Lung (tissue), 12 donors: ENCODE data around the gene GAMT. TPM values are rescaled to one million over a fixed set of nuclear protein-coding genes. Genes with fewer than 3 reads are reported as not detected.
A peak's percentile ranks its signal among the peaks of the same experiment; 100 is the strongest.

Source experiments
- ATAC-seq: fragments of 200-7000 bp; cut with Tn5 transposase; one replicate; pipeline ENCODE4 v1.9.1; 2020; ENCODE audit warnings: moderate number of reproducible peaks; ENCODE audit not compliant: insufficient read depth, low FRiP score
- DNase-seq, 3 donors: peaks; one replicate each; pipeline ENCODE4 v3.0.0-alpha.2; 2013 to 2017
- H3K27ac ChIP-seq, 2 donors: one replicate each; pipeline ENCODE4 v1.5.1; 2013; ENCODE audit warnings: mild to moderate bottlenecking in 2 of 2, moderate library complexity in 2 of 2, control low read depth in 1 of 2, inconsistent platforms in 1 of 2, low read depth in 1 of 2, low read length in 1 of 2
- H3K27me3 ChIP-seq, 3 donors: one replicate each; pipeline ENCODE4 v1.5.1; 2013; ENCODE audit warnings: low read length in 2 of 3; ENCODE audit not compliant: control insufficient read depth in 3 of 3, insufficient read depth in 3 of 3
- H3K36me3 ChIP-seq, 4 donors: one replicate each; pipeline ENCODE4 v1.5.1; 2013; ENCODE audit warnings: low read length in 4 of 4, mild to moderate bottlenecking in 1 of 4, moderate library complexity in 1 of 4; ENCODE audit not compliant: control insufficient read depth in 4 of 4, insufficient read depth in 4 of 4
- H3K4me1 ChIP-seq, 5 donors: one replicate each; pipeline ENCODE4 v1.5.1; 2013; ENCODE audit warnings: low read length in 5 of 5, mild to moderate bottlenecking in 2 of 5, moderate library complexity in 1 of 5; ENCODE audit not compliant: control insufficient read depth in 5 of 5, insufficient read depth in 5 of 5
- H3K4me3 ChIP-seq: one replicate; pipeline ENCODE4 v1.5.1; 2013; ENCODE audit warnings: mild to moderate bottlenecking, control low read depth, moderate library complexity
- H3K9ac ChIP-seq, 2 donors: one replicate each; pipeline ENCODE4 v1.5.1; 2013; ENCODE audit warnings: low read length in 2 of 2, control low read depth in 1 of 2; ENCODE audit not compliant: insufficient read depth in 1 of 2
- H3K9me3 ChIP-seq, 4 donors: one replicate each; pipeline ENCODE4 v1.5.1; 2013; ENCODE audit warnings: low read length in 3 of 4, mild to moderate bottlenecking in 1 of 4, moderate library complexity in 1 of 4; ENCODE audit not compliant: control insufficient read depth in 4 of 4, insufficient read depth in 3 of 4
- CTCF ChIP-seq: IDR thresholded peaks from 2 replicates; pipeline ENCODE4 v1.5.1; 2012; ENCODE audit warnings: mild to moderate bottlenecking; ENCODE audit errors: control extremely low read depth, extremely low read depth
- WGBS, 2 donors: extraction: QIAGEN DNeasy Blood & Tissue Kit; methylation state at CpG; one replicate each; pipeline ENCODE4 v1.1.7; 2013; 5-methylcytosine and 5-hydroxymethylcytosine counted together
- polyA plus RNA-seq, 2 donors: library from polyadenylated mRNA; stranded (reverse); fragments of 200-250 nt; gene quantifications; one replicate each; pipeline ENCODE4 v1.2.1, GENCODE V29; 2013
- total RNA-seq, 2 donors: library from RNA; depleted of rRNA in 1 of 2; stranded (reverse); fragments of >200 nt in 1 of 2; gene quantifications; one replicate each; pipeline ENCODE4 v1.2.1, GENCODE V29; 2014 to 2021
- donor health status: control.
- donor health status: control.
- donor health status: Bipolar disorder and iron deficiency.
- donor health status: healthy.
- donor health status: DM: yes; HTN: yes; CAD: no.

GAMT gene
- total and polyA plus RNA-seq, 4 donors = 2.9 to 8.6 (median 7.3) TPM

- Histone ChIP-seq H3K27me3 (no peaks in the 10 kb centered on the region), H3K9ac (no peak overlapping the region), H3K27ac (peak overlapping the region; percentile 47 to 66), H3K9me3 (no peaks in the 10 kb centered on the region), H3K4me3 (no peak overlapping the region), H3K4me1 (peaks cover 0 to 9% (median 0%) of the 10 kb centered on the region in 5 donors), H3K36me3 (peaks cover 9 to 58% (median 21%) of the 10 kb centered on the region in 4 donors)
- 68 to 81% methylated on average over 22 of the region's 22 CpGs for WGBS, 2 donors
- DNase-seq (peak in 2 of 3 donors; percentile 46 to 55), ATAC-seq (no peak)
- no peak for TF ChIP-seq CTCF
These were observed 27.6 kb downstream of the GAMT start for GRCh38 chr19:1373534-1374249.

- Histone ChIP-seq H3K36me3 (peaks cover 9 to 60% (median 21%) of the 10 kb centered on the region in 4 donors), H3K4me3 (no peak overlapping the region), H3K9me3 (no peaks in the 10 kb centered on the region), H3K9ac (no peak overlapping the region), H3K27me3 (no peaks in the 10 kb centered on the region), H3K4me1 (peaks cover 0 to 9% (median 0%) of the 10 kb centered on the region in 5 donors), H3K27ac (peak overlapping the region in 1 of 2 donors; percentile 66)
- DNase-seq (no peak), ATAC-seq (no peak)
- no peak for TF ChIP-seq CTCF
- 85 to 90% methylated on average over 20 of the region's 20 CpGs for WGBS, 2 donors
These were observed 28.3 kb downstream of the GAMT start for GRCh38 chr19:1373042-1373533.

GRCh38 chr19:1370579-1371361 lies 30.6 kb downstream of the GAMT start:
- Histone ChIP-seq H3K4me1 (peaks cover 0 to 9% (median 0%) of the 10 kb centered on the region in 5 donors), H3K4me3 (no peak overlapping the region), H3K36me3 (peaks cover 9 to 58% (median 30%) of the 10 kb centered on the region in 4 donors), H3K9ac (no peak overlapping the region), H3K27me3 (no peaks in the 10 kb centered on the region), H3K27ac (no peak overlapping the region), H3K9me3 (no peaks in the 10 kb centered on the region)
- no peak for TF ChIP-seq CTCF
- WGBS, 2 donors = 92 to 93% methylated on average over 51 to 52 of the region's 52 CpGs
- ATAC-seq = no peak
- DNase-seq = no peak
